GM21825 (cell line): ENCODE results near the gene SPAST.
"Not testable (repeated sequence)": the region's sequence is repeated elsewhere in the genome, so short reads cannot be mapped to it uniquely, and the experiment has no call there.

Source experiments
- ATAC-seq: cut with Tn5 transposase; IDR thresholded peaks from one replicate; pipeline ENCODE4 v1.9.1; 2021; ENCODE audit warnings: mild to moderate bottlenecking, moderate library complexity; ENCODE audit not compliant: unreplicated experiment

Gene SPAST

GRCh38 chr2:32119161-32119560 lies 55.8 kb downstream of the SPAST start:
- no peak for ATAC-seq

- ATAC-seq = no peak
Measured at GRCh38 chr2:32124660-32125059, 61.3 kb downstream of the SPAST start.

- no peak for ATAC-seq
Measured at GRCh38 chr2:32128636-32129035, 65.3 kb downstream of the SPAST start.

GRCh38 chr2:32129086-32129485 lies 65.7 kb downstream of the SPAST start:
- no peak for ATAC-seq

GRCh38 chr2:32135409-32135808 lies 72.1 kb downstream of the SPAST start:
- ATAC-seq = no peak

DNA sequence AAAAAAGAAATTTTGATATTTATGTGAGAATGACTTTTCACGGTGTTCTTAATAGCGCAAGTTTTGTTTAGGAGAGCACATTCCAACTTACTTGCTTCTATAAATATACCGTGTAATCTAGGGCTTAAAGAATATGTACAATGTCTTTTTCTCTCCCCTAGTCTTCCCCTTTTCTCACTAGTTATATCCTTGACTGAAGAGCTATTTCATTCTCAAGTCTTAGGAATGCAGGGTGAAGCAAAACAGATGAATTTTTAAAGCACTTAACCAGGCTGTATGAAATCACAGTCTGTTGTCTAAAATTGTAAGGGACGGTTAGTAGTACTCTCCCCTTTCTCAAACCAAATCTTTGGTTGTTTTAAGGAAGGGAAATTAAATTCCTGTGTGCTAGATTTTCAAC lies 72.7 kb downstream of the SPAST start:
- no peak for ATAC-seq

- not testable (repeated sequence) for ATAC-seq
Measured at GRCh38 chr2:32151544-32151943, 88.2 kb downstream of the SPAST start.

- ATAC-seq = no peak
Measured at GRCh38 chr2:32159678-32160077, 96.3 kb downstream of the SPAST start.

DNA sequence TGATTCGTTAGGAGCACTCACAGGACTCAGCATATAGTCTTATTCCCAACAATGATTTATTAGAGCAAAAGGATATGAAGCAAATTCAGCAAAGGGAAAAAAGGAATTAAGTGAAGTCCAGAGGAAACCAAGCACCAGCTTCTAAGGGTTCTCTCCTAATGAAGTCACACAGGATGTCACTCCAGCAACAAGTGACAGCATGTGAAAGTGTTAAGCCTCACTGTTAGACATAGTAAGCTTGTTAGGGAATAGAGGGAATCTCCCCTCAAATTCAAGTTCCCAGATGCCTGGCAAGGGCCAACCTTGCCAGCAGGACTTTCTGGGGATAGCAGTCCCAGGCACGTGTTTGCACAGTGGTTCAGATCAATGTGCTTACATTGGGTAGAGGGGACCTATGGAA lies 97.9 kb downstream of the SPAST start:
- no peak for ATAC-seq

GRCh38 chr2:32164254-32164653 lies 100.9 kb downstream of the SPAST start:
- ATAC-seq = not testable (repeated sequence)

- not testable (repeated sequence) for ATAC-seq
Measured at GRCh38 chr2:32165027-32165347, 101.6 kb downstream of the SPAST start.

DNA sequence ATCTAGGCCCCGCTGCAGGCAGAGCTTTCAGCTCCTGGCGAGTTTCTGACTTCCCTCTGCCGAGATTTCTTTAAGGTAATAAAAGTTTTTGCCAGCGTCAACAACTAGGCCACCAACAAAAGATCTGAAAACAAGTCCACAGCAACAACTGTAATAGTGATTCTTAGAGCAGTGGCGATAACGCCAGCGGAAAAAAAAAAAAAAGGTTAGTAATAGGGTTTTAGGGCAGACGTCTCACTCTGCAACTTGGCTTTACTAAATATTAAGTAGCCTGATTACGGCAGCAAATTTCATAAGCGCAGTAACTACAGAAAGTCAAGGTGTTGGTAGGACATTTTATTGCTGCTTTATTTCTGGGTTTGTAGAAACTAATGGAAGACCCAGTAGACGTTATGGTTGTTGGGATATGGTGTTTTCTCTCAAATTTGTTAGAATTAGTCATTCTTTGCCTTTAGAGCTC lies 102.8 kb downstream of the SPAST start:
- ATAC-seq = no peak

DNA sequence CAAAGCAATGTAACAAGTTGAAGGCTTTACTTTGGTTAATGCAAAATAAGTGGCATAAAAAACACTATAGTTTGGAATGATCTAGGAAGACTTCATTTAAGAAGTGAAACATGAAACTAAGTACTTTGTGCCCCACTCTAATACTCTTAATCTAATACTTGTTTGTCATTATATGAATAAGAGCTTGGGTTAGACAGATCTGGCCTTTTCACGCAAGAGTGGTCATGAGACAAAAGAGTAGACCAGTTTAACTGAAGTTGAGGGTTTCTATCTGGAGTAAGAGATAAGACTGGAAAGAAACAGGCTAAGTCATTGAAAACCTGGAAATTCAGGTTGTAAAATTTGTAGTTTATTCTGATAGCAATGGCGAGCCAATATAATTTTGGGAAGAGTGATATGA lies 105.2 kb downstream of the SPAST start:
- peak; percentile 34 for ATAC-seq

DNA sequence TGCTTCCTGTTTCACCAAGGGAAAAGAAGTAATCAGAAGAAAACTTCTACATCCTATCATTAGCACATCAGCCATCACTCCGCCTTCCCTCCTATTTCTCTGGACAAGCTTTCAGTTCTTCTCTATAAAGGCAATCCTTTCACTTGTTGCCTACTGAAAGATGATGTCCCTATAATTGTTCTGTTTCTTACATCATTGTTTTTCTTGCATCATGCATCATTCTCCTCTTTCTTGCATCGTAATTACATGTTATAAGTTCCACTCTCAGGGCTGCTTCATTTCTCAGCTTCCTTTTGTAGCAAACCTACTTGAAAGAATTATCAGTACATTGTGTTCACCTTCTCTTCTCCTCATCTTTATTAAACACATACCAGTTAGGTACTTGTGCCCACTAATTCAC lies 109.5 kb downstream of the SPAST start:
- ATAC-seq = no peak

- no peak for ATAC-seq
Measured at GRCh38 chr2:32182667-32183066, 119.3 kb downstream of the SPAST start.

- ATAC-seq = no peak
Measured at GRCh38 chr2:32189011-32189410, 125.7 kb downstream of the SPAST start.

DNA sequence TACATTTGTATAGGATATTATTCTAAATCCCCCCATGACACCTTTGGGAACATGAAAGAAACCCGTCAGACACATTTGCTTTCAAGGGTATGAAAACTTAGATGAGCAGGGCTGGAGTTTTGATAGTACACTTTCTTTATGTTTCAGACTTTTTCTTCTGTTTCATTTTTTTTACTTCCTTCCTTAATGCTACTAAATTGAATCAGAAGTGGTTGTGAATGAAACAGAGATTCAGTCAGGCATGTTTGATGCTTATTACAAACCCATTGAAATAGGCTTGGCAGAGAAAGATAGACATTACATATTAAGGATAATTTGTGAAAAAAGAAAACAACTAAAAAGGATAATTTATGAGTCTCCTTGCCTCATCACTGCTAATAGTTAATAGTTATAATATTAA lies 129.1 kb downstream of the SPAST start:
- ATAC-seq = no peak

DNA sequence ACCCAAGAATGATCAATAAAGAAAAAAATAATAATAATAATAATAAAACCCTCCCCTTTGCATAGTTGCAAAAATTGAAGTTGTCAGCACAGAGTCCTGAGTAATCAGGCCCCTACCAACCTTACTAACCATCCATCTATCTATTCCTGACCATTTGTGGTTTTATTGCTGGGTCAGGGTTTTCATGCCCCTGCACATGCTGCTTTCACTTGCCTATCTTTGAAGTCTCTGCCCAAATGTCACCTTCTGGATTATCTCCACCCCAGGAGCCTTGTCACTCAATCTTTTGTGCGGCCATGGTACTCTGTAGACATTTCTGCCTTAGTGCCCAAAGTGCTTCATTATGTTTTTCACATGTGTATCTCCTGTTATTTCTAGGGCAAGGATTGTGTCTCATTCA lies 137.5 kb downstream of the SPAST start:
- no peak for ATAC-seq

- ATAC-seq = not testable (repeated sequence)
Measured at GRCh38 chr2:32203428-32203827, 140.1 kb downstream of the SPAST start.
